ENCODE results near the gene COL6A3.

COL6A3 gene

DNA sequence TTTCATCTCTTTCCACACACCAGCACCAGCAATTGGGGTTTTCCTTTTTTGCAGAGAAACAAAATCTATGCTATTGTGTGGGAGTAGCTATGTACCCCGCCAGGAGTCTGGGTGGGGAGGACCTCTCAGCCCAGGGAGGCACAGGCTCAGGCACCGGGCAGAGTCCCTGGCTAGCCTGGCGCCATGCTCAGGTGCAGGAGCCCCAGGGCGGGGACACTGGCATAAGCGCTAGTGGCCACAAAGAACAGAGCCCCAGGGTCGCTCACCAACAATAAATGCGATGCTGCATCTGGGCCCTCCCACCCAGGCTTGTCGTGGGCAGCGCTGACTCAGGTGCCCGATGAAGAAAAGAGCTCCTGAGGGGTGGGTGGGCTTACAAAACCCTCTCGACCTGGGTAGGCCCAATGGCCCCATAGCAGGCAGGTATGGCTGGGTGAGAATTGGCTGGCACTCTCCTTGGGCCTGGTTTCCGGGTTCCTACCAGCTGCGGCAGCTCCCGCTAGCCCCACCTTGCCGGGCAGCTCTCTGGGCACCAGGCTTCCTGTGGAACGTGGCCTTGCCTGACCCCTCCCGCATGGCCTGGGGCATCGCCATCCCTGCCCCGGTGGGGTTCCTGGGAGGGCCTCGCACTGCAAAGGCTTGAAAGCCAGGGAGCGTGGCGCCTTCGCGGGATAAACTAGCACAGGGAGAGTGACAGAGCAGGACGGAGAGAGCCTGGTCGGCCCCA lies 31.8 kb upstream of the COL6A3 start:
- in situ Hi-C loops (cut with HindIII; ENCODE audit: low sequenced_read_pairs): no loop called here

DNA sequence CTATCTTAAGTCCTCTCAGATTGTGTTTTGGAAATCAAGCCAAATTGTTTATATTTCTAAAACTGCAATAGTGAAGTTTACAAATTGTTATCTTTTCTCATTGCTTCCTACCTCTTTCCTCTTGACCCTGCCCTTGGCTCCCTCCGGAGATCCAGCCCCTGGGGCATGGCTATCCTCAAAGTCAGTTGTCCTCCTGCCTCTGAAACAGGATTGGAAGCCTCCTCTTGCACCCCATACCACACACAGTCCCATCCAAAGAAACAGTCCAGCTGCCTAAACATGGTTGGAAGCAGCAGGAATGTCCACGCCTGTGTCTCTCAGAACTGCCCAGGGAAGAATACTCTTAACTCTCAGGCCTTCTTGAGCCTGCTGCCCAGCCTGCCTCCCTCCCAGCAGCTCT lies 30.1 kb upstream of the COL6A3 start:
- in situ Hi-C loops (cut with HindIII; ENCODE audit: low sequenced_read_pairs): no loop called here

DNA sequence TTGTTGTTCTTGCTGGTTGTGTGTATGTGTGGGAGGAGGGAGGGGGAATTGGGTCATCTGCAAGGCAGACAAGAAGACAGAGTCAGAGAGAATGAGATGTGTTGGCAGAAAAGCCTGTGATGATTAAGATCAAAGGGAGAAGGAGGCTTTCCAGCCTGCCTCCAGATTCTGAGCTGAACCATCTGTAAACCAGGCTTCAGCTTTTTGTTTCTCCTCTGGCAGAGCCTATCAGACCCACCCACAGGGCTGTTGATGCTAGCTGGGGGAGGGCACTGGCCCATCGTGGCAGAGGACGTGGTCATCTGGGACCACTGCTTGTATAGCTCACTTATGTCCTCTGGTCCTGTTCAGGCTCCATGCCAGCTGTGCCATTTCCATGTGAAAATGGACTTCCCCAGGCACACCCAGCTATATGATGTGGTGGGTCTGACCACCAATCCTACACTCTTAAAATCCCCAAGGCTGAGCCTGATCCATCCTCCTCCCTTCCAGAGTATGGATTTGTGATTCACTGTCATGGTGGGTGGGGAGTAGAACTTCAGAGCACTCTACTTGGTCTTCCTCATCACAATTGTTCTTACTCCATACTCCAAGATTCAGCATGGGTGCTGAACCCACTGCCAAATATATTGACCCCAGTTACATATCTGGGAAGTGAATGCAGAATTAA lies 27.8 kb upstream of the COL6A3 start:
- in situ Hi-C loops (cut with HindIII; ENCODE audit: low sequenced_read_pairs): no loop called here

DNA sequence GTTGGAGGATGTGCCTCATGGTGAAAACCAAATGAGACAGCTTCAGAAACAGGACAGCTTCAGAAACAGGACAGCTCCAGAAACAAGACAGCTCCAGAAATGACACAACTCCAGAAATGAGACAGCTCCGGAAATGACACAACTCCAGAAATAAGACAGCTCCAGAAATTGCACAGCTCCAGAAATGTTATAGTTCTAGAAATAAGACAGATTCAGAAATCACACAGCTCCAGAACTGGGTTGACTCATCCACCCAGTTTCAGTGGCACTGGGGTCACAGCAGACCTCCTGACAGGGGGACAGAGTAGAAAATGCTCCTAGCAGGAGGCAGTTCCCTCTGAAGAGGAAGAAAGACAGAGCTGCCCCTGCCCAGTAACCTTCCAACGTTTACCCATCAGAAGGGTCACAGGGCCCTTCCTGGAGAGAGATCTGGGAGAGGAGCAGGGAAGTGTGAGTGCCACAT lies 26.9 kb upstream of the COL6A3 start:
- in situ Hi-C loops (cut with HindIII; ENCODE audit: low sequenced_read_pairs): no loop called here

DNA sequence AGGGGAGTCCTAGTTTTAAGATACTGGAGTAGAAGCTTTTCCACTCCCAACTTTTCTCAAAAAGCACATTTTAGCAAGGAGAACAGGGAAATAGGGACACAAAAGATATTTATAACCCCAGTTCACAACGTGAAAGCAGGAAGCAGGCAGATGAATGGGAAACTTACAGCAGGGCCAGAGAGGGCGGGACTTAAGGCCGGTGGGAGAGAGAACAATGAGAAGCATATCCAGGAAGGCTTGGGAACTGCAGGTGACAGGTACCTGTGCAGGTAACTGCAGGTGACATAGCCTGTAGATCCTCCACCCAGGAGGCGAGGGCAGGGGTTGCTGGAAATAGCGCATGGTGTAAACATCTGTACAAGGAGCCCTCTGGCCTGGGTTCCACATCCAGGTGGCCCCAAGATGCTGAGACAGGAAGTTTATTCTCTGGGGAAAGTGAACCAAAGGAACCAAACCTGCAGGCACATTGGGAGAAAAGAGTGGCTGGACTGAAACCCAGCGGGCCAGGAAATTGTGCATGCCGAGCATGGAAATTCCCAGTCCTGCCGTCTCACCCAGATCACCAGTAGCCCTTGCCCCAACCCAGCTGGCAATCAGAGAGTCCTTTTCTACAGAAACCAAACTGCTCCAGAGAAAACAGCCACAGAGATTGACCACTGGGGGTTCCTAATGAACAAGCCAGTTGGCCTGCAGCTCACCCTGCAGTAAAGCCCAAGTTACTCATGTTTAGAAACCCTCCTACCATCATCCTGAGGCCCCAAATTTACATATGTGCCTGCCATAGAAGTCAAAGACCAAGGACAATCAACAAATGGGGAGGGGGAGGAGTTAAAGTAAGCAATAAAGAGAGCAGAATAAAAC lies 24.3 kb upstream of the COL6A3 start:
- in situ Hi-C loops (cut with HindIII; ENCODE audit: low sequenced_read_pairs): loop anchor here (5.0 kb wide), 1 partner anchor 54 kb away; no protein-coding TSS in a partner anchor

DNA sequence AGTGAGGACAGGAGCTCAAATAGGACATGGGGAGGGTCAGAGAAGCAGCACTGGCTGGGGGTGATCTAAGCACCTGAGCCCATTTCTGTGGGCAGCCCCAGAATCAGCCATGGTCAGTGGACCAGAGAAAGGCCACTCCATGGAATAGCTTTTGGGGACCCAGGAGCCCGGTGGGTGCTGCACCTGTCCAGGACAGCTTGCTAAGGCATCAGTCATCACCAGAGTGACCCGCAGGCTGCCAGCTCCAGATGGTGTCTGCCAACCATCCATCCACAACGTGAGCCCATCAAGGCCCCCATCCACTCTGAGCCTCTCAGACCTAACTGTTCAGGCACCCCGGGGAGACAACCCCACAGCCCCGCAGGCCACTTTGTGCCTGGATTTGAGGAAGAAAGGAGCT lies 23.6 kb upstream of the COL6A3 start:
- in situ Hi-C loops (cut with HindIII; ENCODE audit: low sequenced_read_pairs): loop anchor here (5.0 kb wide), 1 partner anchor 55 kb away; no protein-coding TSS in a partner anchor

DNA sequence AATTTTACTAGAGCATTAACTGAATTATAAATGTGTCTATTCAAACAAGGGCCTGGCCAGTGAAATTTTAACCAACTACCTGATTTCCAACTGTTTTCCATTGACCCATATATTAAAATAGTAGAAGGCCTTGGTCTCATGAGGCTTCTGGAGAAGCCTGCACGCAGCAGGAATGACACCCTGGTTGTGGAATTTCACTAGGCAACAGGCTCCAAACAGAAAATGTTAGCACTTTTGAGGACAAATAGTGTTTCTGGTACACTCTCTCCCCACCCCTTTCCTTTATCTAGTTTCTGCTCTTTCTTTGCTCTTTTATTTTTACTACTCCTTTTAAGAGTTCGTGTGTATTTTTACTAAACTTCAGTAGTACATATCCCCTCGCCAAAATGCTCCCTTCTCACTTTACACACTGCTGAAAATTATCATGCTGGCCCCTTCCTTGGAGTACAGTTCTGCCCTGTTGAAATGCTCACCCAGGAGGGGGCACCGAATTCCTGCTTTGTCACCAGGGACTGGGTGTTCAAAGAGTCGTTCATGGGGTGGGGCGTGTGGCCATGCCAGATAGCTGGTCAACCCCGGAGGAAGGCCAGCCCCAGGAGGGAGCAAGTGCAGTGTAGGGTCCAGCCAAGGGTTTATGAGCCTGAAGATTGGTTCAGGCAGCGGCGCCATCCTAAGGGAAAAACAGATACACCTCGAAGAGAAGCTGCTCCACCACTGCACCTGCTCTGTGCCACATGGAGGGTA lies 22.1 kb upstream of the COL6A3 start:
- in situ Hi-C loops (cut with HindIII; ENCODE audit: low sequenced_read_pairs): loop anchor here (5.0 kb wide), 1 partner anchor 56 kb away; no protein-coding TSS in a partner anchor

DNA sequence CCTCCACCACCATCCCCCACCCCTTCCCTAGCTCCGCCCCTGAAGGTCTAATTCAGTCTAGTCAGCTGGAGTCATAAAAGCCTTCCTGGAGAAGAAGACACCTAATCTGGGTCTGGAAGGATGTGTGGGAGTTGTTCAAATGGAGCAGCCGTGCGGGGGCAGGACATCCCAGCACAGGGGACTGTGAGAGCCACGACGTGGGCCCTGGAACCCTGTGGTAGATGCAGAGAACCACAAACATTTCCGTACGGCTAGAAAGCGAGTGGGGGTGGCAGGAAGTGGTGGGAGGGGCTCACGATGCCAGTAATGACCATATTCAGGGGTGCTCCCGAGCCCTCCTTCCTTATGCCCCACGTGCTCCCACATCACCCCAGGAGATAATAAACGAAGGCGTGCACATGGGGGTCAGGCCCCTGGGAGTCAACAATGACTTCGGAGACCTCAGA lies 20.9 kb upstream of the COL6A3 start:
- in situ Hi-C loops (cut with HindIII; ENCODE audit: low sequenced_read_pairs): loop anchor here (5.0 kb wide), 1 partner anchor 57 kb away; no protein-coding TSS in a partner anchor

DNA sequence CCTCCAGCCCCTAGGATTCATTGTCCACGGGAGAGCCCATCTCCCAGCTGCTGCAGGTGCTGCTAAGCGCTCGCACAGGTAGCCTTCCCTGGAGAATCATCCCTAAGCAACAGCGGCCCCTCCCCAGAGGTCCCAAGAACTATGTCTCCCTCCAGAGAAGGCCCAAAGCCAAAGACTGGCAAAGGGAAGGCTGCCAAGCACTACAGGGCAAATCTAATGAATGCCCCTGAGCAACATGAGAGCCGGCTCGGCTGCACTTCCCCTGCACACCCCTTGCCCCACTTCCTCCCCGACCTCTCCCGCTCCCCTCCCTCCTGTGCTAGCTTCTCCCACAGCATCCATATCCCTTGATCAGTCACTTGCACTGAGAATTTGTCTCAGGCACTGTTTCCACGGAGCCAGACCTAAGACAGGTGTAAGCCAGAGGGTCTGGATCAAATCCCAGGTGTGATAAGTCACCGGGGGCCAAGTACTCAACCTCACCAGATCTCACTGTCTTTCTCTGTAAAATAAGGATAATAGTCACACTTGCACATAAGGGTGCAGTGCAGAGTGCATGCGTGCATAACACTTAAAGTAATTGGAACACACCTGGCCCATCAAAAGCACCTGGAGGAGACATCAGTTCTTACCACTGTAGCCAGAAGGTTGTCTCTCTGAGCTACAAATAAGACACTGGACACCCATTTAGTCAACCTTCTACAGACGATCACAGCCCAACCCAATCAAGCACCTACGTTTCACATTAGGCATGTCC lies 20.1 kb upstream of the COL6A3 start:
- in situ Hi-C loops (cut with HindIII; ENCODE audit: low sequenced_read_pairs): no loop called here

DNA sequence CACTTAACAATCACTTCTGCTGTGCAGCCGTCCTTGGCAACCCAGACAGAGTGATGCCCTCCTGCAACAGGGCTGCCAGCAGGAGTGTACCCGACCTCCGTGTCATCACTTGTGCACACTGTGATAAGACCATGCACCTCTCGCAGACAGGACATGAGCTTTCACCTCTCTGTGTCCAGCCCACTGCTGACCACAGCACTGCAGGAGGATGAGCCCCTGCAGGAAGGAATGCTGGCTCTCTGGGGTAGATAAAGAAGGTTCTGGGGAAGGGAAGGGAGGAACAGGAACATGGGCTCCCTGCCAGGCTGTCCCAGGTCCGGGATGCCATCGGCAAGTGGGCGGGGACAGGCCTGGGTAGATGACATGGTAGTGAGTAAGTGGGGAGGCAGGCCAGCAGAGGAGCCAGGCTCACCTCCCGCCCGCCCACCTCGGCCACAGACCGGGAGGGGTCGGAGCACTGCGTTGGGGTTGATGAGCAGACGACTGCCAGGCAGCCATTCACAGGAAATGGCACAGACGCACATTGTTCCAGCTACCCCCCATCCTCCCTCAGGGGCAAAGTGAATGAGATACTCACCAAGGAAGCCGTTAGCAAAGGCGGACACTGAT lies 18.6 kb upstream of the COL6A3 start:
- in situ Hi-C loops (cut with HindIII; ENCODE audit: low sequenced_read_pairs): no loop called here

DNA sequence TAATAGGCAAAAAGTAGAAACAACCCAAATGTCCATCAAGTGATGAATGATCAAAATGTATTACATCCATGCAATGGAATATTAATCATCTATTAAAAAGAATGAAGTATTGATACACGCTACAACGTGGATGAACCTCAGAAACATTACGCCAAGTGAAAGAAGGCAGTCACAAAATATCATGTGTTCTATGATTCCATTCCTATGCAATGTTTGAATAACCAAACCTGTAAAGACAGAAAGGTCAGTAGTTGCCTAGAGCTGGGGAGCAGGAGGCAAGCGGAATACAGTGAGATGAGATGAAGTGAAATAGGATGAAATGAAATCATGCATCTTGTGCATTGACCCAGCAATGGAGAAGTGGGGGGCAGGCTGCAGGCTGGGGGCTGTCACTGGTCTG lies 17.9 kb upstream of the COL6A3 start:
- in situ Hi-C loops (cut with HindIII; ENCODE audit: low sequenced_read_pairs): no loop called here

DNA sequence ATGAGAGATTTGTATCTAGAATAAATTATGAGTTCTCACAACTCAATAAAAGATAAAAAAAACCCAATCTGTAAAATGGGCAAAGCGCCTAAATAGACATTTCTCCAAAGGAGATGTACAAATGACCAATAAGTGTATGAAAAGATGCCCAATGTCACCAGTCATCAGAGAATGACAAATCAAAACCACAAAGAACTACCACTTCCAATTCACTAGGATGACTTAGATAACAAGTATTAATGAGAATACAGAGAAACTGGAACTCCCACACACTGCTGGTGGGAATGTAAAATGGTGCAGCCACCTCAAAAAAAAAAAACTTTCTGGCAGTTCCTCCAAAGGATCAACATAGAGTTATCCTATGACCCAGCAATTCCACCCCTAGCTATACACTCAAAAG lies 17.4 kb upstream of the COL6A3 start:
- in situ Hi-C loops (cut with HindIII; ENCODE audit: low sequenced_read_pairs): no loop called here

DNA sequence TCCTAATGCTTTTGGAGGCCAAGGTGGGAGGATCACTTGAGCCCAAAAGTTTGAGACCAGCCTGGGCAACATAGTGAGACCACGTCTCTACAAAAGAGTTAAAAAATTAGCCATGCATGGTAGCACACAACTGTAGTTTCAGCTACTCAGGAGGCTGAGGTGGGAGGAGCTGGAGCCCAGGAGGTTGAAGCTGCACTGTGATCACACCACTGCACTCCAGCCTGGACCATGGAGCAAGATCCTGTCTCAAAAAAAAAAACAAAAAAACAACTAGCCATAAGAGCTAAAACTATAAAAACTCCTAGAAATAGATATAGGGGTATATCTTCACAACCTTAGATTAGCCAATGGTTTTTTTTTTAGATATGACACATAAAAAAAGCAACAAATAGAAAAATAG lies 16.9 kb upstream of the COL6A3 start:
- in situ Hi-C loops (cut with HindIII; ENCODE audit: low sequenced_read_pairs): no loop called here

DNA sequence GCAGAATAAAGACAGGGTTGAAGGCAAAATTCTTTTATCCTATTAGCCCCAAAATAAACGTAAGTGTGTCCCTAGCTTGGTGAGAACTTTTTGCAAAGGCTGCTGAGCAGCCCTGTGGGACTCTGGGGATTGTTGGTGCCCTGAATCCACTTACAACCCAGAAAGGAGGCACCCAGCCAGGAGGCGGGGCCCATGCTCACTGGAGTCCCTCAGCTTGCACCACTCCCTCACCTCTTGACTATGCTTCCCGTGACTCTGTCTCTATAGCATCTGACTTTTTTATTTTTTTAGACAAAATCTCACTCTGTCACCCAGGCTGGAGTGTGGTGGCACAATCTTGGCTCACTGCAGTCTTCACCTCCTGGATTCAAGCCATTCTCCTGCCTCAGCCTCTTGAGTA lies 15.8 kb upstream of the COL6A3 start:
- in situ Hi-C loops (cut with HindIII; ENCODE audit: low sequenced_read_pairs): no loop called here

DNA sequence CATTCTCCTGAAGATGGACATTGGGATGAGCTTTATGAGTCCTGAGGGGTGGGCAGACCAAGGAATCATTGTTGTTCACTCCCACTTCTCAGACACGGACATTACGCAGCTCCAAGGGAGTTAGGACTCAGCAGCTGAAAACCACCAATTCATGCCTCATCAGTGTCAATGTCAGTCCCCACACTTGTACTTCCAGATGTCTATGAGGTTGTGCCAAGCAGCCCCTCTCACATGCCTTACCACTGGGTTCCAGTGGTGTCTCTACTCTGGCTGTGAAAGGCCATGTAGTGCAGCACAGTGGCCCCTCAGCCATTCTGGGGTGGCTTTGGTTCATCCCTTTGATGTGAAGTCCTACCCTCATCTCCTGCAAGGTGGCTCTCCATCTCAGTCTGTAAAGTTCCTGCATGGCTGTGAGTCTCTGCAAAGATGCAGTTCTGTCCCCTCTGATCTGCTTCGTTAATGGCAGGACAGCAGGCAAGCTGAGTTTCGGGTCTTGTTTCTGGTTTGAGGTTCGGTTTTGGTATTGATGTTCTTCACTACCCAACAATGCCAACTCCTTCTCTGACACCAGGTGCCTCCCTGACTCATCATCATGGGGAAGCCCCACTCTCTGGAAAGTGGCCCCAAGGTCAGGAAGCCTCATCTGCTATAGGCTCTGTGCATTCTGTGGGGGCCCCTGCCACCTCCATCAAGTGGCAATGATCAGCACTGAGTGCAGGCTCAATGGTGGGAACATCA lies 14.0 kb upstream of the COL6A3 start:
- in situ Hi-C loops (cut with HindIII; ENCODE audit: low sequenced_read_pairs): no loop called here

DNA sequence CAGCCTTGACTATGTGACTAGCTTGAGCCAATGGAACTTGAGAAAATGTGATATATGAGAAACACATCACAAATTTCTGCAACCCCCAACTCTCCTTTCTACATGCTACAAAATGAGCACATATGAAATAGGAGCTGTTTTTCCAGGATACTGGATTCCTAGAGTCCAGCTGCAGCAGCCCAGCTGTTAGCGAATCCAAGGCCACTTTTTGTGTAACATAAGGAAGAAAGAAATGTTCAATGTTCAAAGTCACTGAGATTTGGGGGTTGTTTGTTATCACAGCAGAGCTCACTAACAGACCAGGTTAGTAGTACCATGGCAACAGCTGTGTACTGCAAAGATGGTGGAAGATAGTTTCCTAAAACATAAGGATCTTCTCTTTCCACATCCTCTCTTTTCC lies 12.6 kb upstream of the COL6A3 start:
- in situ Hi-C loops (cut with HindIII; ENCODE audit: low sequenced_read_pairs): no loop called here

DNA sequence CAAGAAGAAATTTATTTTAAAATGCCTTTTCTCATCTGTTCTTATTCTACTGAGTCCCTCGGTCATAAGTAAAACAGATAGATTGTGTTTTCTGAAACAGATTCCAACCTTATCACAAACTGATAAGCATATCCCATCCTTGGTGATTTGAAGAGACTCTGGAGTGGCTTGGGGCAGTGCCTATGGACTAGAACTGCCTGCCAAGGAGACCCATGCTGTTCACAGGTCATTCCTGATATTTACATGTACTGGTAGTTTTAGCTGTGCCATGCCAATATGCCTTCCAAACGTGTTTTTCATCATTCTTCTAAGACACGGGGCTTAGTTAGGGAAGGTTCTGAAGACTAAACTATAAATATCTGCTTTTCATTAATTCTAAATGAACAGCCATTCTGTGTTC lies 11.4 kb upstream of the COL6A3 start:
- in situ Hi-C loops (cut with HindIII; ENCODE audit: low sequenced_read_pairs): no loop called here

DNA sequence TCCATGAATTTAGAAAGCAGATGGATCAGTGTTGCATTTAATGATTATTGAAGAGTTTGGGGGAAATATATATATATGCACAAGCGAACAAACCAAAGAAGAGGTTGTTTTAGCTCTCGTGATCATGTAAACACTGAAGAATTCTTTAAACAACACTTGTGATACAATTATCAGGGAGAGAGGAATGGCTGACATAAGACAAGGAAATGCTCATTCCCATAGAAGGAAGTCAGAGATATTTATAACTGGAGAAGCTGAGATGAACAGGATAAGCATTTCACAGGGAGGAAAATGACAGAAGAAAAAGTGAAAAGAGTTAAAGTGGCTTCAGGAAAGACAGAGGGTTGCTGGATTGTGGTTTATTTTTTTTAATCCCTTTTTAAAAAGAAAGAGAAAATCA lies 10.6 kb upstream of the COL6A3 start:
- in situ Hi-C loops (cut with HindIII; ENCODE audit: low sequenced_read_pairs): loop anchor here (25.0 kb wide), 1 partner anchor 312 kb away; no protein-coding TSS in a partner anchor

DNA sequence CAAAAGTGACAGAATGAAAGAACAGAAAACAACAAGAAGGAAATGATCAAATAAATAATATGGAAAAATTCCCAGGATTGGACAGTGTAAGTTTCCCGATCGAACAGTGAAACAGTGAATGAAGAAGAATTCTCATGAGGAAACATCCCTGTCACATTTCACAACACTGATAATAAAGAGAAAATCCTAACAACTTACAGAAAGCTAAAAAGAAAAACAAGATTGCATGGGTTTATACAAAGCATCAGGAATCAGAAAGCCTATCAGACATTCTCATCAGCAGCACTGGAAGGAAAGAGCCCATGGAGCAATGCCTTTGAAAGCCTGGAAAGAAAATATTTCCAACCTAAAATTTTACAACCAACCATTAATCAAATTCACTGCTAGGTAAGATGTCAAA lies 9.9 kb upstream of the COL6A3 start:
- in situ Hi-C loops (cut with HindIII; ENCODE audit: low sequenced_read_pairs): loop anchor here (25.0 kb wide), 1 partner anchor 312 kb away; no protein-coding TSS in a partner anchor
